NK-92 (cell line): ENCODE results near the gene MAP4K4.

ENCODE experiments used
- DNase-seq: peaks from one replicate; lab custom pipeline; 2025; ENCODE audit not compliant: unreplicated experiment; lab: John Stamatoyannopoulos, UW

The MAP4K4 gene

DNA sequence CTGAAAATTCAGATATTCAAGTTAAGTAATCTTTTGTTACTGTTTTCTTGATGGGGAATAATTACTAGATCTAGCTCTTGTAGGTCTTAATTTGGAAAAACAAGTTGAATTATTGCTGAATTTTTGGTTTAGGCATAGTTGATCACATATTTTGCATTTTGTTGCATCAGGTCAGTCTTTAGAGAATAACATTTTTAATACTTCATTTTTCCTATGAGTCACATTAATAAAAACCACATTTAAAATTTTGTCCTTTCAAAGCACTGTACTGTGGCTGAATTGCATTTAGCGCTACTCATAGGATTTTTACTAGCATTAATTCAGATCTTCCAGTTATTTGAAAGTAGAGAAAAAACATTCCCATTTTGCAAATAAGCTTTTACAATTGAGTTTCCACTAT is 23.2 kb downstream of the MAP4K4 start:
- no peak for DNase-seq

DNA sequence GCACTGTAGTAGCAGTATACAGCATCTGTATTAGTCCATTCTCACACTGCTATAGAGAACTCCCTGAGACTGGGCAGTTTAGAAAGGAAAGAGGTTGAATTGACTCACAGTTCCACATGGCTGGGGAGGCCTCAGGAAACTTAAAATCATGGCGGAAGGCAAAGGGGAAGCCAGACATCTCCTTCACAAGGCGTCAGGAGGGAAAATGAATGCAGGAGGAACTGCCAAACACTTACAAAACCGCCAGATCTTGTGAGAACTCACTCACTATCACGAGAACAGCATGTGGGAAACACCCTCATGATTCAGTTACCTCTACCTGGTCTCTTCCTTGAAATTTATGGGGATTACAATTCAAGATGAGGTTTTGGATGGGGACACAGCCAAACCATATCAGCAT is 25.4 kb downstream of the MAP4K4 start:
- DNase-seq, result no peak

DNA sequence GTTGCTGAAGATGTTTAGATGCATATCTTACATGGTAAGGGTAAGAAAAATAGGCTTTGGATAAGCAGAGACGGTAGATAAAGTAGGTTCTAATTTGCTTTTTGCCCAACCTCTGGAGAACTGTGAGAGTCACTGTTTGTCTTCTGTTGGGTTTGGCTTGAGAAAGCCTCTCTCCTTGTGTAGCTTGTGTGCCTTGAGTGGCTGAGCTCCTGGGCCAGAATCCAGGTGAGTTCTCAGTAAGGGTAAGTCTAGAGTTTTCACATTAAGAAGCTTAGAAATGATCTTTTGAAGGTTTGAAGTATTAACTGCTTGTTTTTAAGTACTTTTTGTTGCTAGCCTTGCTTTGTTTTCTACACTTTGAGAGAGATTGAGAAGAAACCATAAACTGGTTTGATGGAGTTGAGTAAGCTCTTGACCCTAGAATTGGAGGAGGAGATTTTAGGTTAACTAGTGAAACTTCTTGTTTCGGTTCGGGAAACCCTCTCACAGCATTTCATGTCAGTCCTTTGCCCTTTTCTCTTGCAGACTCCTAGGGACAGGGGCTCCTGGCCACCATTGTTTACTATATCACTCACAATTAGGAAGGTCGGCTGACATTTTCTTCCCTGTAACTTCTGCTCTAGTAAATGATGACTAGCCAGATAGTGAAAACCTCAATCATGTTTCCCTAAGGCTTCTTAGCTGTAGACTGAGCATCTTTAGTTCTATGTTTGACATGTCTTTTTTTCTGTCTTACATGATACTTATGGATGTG is 26.0 kb downstream of the MAP4K4 start:
- DNase-seq, result no peak

DNA sequence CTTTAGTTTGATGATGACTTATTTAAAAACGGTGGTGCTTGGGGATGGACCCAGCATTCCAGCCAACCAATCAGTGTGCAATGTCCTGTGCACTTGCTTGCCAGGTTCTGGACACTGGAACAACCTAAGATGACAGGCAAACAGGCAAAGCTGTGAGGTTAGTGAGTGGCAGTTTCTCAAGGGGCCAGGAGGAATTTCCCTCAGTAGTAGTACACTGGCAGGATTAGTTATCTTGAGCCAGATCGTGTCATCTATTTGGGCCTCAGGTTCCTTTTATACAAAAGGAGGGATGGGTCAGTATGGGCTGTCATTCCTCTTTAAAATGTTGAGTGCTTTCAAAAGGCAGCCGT is 26.6 kb downstream of the MAP4K4 start:
- DNase-seq, result no peak

DNA sequence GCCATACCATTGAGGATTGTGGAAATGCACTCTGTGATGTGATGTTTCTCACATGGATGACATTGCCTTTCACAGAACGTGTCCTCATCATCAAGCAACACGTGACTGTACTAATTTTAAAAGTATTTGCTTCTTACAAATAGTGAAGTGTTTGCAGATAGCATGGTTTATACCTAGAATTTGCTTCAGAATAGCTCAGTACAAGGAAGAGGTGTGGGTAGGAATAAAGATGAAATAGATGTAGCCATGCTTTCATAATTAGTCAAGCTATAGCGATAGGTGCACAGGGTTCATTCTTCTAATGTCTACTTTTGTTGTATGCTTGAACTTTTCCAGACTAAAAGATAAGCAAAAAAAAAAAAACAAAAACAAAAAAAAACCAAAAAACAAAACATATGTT is 27.5 kb downstream of the MAP4K4 start:
- DNase-seq, result no peak

DNA sequence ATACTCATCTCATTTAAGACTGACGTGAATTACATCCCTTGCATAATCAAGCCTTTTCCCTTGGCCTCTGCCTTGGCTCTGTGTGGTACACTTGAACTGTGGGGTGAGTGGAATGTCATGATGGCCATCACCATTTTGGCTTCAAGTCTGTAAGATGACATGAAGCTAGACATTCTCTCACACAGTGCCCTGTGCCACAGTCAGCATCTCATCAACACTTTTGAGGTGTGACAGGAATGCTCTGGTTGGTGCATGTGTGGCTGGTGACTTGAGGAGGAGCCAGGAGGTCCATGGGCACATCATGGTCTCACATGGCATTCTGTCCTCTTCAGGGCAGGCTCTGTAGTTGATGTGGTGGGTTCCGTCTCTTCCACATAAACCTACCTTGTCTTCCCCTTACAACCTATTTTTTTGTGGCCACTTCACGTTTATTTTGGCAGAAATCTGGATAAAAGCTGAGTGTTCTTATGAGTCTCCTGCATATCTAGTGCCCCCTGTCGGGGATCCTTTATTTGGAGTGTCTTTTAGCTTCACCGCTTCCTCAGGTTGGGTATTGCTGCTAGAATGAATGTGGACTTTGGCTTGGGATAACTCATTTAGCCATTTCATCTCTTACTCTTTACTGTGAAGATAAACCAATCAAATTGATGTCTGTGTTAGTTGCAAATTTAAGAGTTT is 28.1 kb downstream of the MAP4K4 start:
- DNase-seq, result no peak

DNA sequence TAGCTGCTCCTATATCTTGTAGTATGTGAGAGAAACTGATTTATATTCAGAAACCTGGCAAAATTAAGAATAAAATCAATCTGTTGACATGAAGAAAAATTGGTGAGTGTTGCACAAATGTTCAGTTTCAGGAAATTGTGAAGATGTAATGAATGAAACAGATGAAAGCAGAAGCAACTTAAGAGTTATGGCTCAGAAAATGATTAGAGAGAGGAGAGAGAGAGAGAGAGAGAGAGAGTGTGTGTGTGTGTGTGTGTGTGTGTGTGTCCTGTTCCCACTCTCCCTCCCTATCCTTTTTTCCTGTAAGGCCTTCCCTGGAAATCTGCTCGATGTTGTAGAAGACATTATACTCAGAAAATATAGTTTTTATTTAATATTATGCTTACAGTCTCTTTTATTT is 31.4 kb downstream of the MAP4K4 start:
- no peak for DNase-seq

DNA sequence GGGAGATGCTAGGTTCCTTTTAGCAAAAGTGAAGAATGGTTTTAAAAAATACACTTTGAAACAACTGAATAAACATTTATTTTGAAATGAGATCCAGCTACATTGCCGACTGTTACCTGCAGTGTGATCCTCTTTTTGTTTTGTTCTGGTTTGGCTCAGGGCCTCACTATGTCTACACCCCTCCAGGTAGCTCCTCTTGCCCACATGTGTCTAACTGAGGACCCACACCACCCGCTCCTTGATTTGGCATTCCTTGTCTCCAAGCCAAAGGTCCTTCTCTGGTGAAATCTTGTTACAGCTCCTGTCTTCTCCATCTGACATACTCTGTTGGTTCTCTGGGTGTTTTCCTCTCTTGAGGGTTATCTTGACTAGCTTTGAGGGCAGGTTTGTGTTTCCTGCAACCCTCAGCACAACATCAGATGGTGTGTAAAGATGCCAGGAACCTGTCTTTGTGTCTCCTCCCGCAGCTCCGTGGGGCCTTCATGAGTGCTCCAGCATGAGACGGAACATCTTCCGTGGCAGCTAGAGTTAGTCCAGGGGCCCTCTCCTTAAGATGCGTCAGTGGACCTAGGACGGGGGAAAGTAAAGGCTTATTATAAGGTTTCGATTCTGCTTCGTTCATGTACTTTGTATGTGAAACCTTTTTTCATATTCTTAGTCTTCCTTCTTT is 32.1 kb downstream of the MAP4K4 start:
- DNase-seq, result no peak

DNA sequence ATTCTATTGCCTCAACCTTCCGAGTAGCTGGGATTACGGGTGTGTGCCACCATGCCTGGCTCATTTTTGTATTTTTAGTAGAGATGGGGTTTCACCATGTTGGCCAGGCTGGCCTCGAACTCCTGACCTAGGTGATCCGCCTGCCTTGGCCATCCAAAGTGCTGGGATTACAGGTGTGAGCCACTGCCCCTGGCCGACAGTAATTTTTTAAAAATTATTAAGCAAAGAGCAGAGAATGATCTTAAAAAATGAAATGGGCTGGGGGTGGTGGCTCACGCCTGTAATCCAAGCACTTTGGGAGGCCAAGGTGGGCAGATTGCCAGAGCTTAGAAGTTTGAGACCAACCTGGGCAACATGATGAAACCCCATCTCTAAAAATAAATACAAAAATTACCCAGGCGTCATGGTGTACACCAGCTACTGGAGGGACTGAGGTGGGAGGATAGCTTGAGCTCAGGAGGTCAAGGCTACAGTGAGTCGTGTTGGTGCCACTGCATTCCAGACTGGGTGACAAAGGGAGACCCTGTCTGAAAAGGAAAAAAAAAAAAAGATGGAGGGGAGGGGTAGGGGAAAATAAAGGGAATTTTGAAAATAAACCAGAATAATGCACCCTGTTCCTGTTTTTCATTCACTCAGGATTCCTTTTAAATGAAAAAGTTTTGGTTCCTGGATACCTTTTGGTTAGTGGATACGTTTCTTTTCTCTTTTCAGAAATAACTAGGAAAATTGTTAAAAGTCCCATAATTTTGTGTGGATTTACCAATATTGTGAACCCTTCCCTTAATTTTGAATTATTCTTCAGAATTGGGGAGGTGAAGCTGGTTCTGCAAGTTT is 33.9 kb downstream of the MAP4K4 start:
- DNase-seq, result no peak

DNA sequence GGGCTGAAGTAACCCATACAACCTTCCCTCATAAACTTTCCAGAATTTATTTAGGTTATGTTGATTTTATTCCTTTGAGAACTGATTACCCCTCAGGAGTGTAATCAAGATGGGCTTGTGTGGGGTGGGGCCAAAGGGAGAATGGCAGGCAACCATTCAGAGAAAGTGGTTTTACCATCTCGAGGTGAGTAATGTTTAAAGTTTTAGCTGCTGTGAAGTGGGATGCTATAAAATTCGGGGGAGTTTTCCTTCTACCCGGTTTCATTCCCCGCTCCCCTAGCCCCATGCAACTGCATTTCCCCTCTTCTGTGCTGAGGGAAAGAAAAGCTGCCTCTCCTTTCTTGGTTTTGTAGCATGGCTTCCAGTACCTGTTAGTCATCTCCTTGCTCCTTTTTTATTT is 34.7 kb downstream of the MAP4K4 start:
- DNase-seq, result no peak

DNA sequence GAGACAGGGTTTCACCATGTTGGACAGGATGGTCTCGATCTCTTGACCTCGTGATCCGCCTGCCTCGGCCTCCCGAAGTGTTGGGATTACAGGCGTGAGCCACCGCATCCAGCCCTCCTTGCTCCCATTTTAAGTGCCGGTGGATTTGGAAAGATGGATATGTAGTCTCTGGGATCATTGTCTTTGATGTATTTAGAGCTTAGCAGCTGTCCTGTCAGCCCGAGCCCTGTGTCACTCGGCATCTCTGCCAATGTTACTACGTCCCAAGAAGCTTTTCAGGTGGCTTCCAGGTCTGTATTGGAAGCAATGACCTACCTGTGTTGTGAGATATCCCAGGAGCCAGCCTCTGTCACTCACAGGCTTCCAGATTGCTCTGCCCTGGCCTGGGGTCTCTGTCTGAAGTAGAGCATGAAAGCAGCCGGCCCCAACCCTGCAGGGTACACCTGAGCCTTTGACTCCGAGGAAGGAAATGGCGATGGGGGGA is 35.3 kb downstream of the MAP4K4 start:
- no peak for DNase-seq

DNA sequence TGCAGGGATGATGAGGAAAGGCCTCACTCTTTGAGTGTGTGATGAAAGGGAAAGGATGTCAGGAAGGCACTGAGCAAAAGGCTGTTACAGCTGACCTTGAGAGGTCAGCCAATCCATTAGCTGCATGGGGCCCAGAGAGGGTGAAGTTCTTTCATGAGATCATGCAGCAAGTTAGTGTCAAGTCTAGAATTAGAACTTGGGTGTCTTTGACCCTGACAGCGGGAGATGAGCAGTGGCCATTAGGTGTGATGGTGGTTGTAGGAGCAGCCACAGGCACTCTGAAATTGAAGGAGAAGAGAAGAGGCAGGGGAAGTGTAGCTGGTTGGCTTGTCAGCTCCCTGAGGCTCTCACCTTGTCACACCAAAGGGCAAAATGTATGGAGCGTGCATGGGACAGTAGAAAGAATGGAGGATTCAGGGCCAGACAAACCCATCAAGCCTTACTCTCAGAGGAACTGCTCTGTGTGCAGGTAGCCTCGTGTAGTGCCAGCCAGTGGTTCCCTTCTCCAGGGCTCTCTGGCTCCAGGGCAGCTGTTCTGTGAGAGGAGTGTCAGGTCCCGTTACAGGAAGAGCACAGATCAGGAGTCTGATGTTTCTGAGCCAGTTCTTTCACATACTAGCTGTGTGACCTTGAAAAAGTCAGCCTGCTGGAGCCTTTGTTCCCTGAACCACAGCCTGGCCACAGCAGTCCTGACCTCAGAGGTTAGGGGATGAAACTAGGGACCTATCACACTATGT is 35.9 kb downstream of the MAP4K4 start:
- no peak for DNase-seq

DNA sequence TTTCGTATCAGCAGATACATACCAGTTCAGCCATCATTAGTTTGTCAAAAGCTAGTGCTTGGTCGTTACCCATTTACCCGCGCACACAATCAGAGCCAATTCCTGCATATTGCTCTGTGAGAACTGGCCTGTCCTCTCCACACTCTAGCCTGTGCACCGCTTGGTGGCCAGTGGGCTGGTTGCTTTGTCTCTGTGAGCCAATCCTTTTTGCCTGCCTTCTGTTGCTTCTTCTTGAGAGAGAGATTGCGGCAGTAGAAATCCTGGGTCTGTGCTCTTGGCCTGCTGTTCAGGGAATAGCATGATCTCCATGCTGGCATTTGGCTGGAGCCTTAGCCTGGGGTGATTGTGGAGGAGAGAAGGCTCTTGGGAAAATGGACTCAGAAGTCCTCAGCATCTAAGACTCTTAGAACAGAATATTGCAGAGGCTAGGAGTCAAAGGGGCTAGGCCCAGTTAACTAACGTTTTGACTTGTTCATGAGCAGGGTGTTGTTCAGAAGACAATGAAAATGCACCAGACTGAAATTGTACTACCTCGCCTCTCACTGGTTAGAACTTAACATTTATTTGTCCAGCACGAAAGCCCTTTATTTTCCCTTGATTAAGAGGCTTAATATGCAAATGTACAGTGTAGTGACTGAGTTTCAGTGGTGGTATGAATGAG is 37.1 kb downstream of the MAP4K4 start:
- DNase-seq, result no peak

DNA sequence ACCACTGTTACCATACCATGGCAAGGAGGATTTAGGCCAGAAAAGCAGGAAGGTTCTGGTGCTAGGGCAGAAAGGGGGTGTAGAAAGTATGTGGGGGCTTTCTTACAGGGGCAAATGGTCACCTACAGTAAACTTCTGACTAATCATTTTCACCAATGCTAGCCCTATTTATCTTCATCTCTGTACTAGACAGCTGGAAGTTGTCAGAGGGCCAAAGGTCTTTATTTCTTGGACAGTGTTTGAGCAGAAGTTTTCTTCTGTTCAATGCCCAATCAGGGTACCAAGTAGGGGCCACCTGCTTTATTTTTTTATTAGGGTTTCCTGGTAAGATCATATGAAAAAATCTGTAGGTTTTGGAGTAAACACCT is 37.6 kb downstream of the MAP4K4 start:
- DNase-seq, result no peak

DNA sequence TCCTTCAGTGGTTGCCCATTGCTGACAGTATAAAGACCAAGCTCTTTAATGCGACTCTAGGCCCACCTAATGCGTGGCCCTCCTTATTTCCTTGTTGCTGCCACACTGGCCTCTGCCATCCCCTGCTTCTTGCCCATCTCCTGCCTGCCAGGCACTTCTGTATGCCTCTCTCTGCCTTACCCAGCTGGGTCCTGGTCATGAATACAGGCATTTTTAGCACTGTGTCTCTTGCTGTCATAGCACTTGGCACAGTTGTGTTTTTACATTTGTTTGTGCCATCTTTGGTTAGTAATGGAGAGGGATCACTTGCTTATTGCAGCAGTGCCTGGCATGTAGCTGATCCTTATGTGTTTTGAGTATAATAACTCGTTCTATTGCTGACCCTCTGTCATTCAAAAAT is 38.7 kb downstream of the MAP4K4 start:
- DNase-seq, result no peak

DNA sequence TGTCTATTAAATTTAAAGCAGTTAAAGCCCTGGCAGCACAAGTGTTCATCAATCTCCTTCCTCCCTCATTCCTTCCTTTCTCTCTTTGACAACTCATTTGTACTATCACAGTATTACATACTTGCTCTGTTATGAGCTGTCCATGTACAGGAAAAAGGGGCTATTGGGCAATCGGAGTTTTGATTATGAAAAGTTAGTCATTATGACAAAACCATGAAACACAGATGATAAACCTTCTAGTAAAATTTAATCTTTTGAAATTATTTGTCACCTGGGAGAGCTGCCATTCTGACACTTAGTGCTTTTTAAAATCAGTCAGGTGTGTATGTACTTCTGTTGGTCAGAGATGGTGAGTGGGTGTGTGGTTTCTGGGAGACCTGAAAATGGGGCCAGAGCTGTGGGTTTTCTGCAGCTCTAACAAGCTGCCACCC is 39.4 kb downstream of the MAP4K4 start:
- DNase-seq, result no peak

DNA sequence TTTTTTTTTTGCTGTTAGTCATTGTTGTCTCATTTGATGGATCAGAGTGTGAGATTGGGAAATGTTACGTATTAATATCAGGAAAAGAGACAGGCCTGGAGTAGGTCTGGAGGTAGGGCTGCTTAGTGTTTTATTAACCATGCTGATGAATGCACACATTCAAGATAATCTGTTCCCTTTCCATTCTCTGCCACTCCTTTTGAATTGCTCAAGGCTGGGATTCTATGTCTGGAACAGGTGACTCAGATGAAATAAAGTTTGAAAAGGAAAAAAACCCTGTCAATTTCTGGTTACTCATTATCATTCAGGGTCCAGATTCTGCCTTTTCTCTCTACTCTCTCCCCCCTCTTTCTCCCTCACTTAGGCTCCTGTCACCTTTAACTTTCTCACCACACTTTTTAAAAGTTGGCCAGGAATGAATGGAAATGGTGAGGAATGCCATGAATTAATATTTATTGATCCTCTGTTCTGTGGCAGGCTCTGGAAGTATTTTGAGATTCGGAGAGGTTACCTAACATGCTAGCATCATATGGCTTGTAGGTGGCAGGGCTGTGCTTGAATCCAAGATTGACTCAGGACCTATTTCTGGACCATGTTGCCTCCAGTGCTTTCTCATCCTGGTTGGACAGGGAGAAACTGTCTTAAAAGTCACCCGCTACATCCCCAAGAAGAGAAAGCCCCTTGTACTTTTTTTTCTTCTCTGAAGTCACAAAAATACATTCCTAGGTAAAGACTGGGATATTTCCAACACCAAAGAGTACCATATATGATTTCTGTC is 40.2 kb downstream of the MAP4K4 start:
- DNase-seq, result no peak

DNA sequence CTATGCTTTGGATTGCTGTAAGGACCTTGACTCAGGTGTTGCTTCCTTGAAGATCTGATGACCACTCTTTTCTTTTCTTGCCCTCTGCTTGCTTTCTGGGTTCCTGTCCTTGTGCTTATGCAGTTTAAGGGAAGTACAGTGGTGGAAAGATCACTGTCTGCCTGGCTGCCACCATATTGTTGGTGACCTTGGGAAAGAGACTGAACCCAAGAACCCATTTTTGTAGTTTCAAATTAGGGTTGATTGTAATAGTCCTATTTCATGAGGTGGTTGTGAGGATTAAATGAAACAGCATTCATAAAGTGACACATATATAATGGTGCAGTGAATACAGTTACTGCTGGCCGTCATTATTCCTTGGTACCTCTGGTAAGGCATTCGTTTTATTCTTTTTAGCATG is 41.1 kb downstream of the MAP4K4 start:
- DNase-seq, result no peak

DNA sequence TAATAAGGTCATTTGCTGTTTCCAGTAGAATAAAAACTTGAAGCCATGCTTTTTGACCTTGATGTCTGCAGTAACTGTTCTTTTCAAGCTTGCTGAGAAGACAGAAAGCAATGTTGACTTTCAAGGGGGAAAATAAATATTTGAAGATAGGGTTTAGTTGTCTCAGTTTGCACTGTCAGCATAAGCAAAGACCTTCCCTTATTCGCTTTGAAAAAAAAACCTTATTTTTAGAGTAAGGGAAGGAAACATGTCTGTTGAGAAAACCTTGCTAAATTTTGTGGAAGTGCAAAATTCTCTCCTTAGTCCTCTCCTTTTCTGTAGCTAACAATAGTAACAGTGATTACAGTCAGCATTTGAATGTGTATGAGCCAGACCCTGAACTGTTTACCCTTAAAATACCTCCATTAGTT is 43.1 kb downstream of the MAP4K4 start:
- DNase-seq, result no peak
